ENCODE data around the gene CPNE7.

- TF ChIP-seq CTCF (conservative IDR thresholded peaks at IDR 0.05; ENCODE audit: low read length) (no peak), EZH2phosphoT487 (IDR thresholded peaks at IDR 0.05; ENCODE audit: borderline replicate concordance) (no peak)
Observed at GRCh38 chr16:89613954-89614459, 38.4 kb downstream of the CPNE7 start.
